Liver (tissue), 3 donors: Measurements from ENCODE around the gene MYO16.

Experiments used
- ATF3 ChIP-seq: IDR thresholded peaks from 2 replicates; pipeline ENCODE4 v1.6.1; 2016; ENCODE audit warnings: antibody characterized with exemption
- CTCF ChIP-seq: fragments of 150-350 bp; IDR thresholded peaks from 2 replicates; pipeline ENCODE4 v1.5.1; 2017; ENCODE audit warnings: improper control_type of control experiment, low read depth, low read length; ENCODE audit not compliant: missing input control
- GABPA ChIP-seq, 2 donors: IDR thresholded peaks in 1 of 2; conservative IDR thresholded peaks in 1 of 2; 2 replicates each; pipeline ENCODE4 v1.6.1; 2016; ENCODE audit warnings: antibody characterized with exemption in 2 of 2, mild to moderate bottlenecking in 1 of 2, moderate library complexity in 1 of 2
- RAD21 ChIP-seq, 2 donors: IDR thresholded peaks; 2 replicates each; pipeline ENCODE4 v1.6.1; 2016; ENCODE audit warnings: antibody characterized with exemption in 2 of 2, mild to moderate bottlenecking in 2 of 2
- RXRA ChIP-seq, 2 donors: IDR thresholded peaks; 2 replicates each; pipeline ENCODE4 v1.6.1; 2017 to 2018; ENCODE audit warnings: antibody characterized with exemption in 2 of 2, mild to moderate bottlenecking in 1 of 2
- TAF1 ChIP-seq: conservative IDR thresholded peaks from 2 replicates; pipeline ENCODE4 v1.6.1; 2016; ENCODE audit warnings: antibody characterized with exemption, mild to moderate bottlenecking
- donor health status: healthy.
- donor health status: healthy.

GRCh38 chr13:109163037-109163379 lies 533.6 kb downstream of the MYO16 start:
- no peak for TF ChIP-seq CTCF
- TF ChIP-seq TAF1: no peak
- no peak for TF ChIP-seq ATF3
- no peak for TF ChIP-seq RXRA (IDR thresholded peaks at IDR 0.05)
- no peak for TF ChIP-seq GABPA (IDR thresholded peaks at IDR 0.05 in 1 of 2, conservative IDR thresholded peaks at IDR 0.05 in 1 of 2)
- no peak for TF ChIP-seq RAD21 (IDR thresholded peaks at IDR 0.05)
